GM21381 (cell line): ENCODE data around the gene SAE1.

Experiments used
- ATAC-seq: cut with Tn5 transposase; IDR thresholded peaks from one replicate; pipeline ENCODE4 v1.9.1; 2021; ENCODE audit warnings: mild to moderate bottlenecking, moderate library complexity; ENCODE audit not compliant: unreplicated experiment

The SAE1 gene

GRCh38 chr19:47258895-47259555 lies 128.4 kb downstream of the SAE1 start:
- no peak for ATAC-seq
